GM23338 (cell line): ENCODE results near the gene FGF11. TPM values are rescaled to one million over a fixed set of nuclear protein-coding genes. Genes with fewer than 3 reads are reported as not detected.

Experiments used
- ATAC-seq: fragments of 200-7000 bp; cut with Tn5 transposase; 3 replicates; pipeline ENCODE4 v1.9.1; 2020
- DNase-seq: peaks from one replicate; pipeline ENCODE4 v3.0.0-alpha.2; 2015; ENCODE audit warnings: low spot score
- H2AFZ ChIP-seq: fragments of 200-600 bp; sonication (generic); 2 replicates; pipeline ENCODE4 v1.8.0; 2016; ENCODE audit warnings: antibody characterized with exemption, mild to moderate bottlenecking, moderate library complexity
- H3F3A ChIP-seq: fragments of 200-600 bp; sonication (generic); replicated peaks from 2 replicates; pipeline ENCODE4 v1.8.0; 2017; ENCODE audit warnings: antibody characterized with exemption, mixed run types, low read depth
- H3K27ac ChIP-seq: fragments of 200-600 bp; sonication (generic); 2 replicates; pipeline ENCODE4 v1.6.1; 2016; ENCODE audit warnings: low read depth
- H3K27me3 ChIP-seq: fragments of 200-600 bp; sonication (generic); 2 replicates; pipeline ENCODE4 v1.8.0; 2016; ENCODE audit warnings: mild to moderate bottlenecking, mixed run types, moderate library complexity; ENCODE audit not compliant: insufficient read depth
- H3K36me3 ChIP-seq: fragments of 200-600 bp; sonication (generic); 2 replicates; pipeline ENCODE4 v1.8.0; 2016; ENCODE audit warnings: mild to moderate bottlenecking; ENCODE audit not compliant: insufficient read depth
- H3K4me1 ChIP-seq: fragments of 200-600 bp; sonication (generic); 2 replicates; pipeline ENCODE4 v1.8.0; 2016; ENCODE audit warnings: mild to moderate bottlenecking, moderate library complexity; ENCODE audit not compliant: insufficient read depth
- H3K4me2 ChIP-seq: fragments of 200-600 bp; sonication (generic); 2 replicates; pipeline ENCODE4 v1.7.1; 2017; ENCODE audit warnings: mixed run types
- H3K4me3 ChIP-seq: fragments of 200-600 bp; sonication (generic); 2 replicates; pipeline ENCODE4 v1.6.1; 2016; ENCODE audit warnings: mixed run types
- H3K79me2 ChIP-seq: fragments of 200-600 bp; sonication (generic); replicated peaks from 2 replicates; pipeline ENCODE4 v1.8.0; 2017; ENCODE audit warnings: mild to moderate bottlenecking; ENCODE audit not compliant: insufficient read depth
- H3K9me2 ChIP-seq: fragments of 200-600 bp; sonication (generic); 2 replicates; pipeline ENCODE4 v1.8.0; 2017; ENCODE audit not compliant: insufficient read depth
- H4K20me1 ChIP-seq: fragments of 200-600 bp; sonication (generic); replicated peaks from 2 replicates; pipeline ENCODE4 v1.8.0; 2017; ENCODE audit warnings: mild to moderate bottlenecking; ENCODE audit not compliant: insufficient read depth
- H3K27ac Mint-ChIP-seq: 2 replicates; pipeline ENCODE4 v1.8.0; 2020; ENCODE audit warnings: inconsistent platforms, mild to moderate bottlenecking, moderate library complexity, mixed read lengths
- H3K27me3 Mint-ChIP-seq: 3 replicates; pipeline ENCODE4 v1.8.0; 2022; ENCODE audit warnings: low read depth, mild to moderate bottlenecking, moderate library complexity, mixed read lengths, inconsistent platforms; ENCODE audit not compliant: insufficient read depth, poor library complexity
- H3K36me3 Mint-ChIP-seq: 3 replicates; pipeline ENCODE4 v1.8.0; 2021; ENCODE audit warnings: low read depth, mild to moderate bottlenecking, inconsistent platforms, moderate library complexity, mixed read lengths
- H3K4me1 Mint-ChIP-seq: 3 replicates; pipeline ENCODE4 v1.8.0; 2020; ENCODE audit warnings: mild to moderate bottlenecking, inconsistent platforms, mixed read lengths
- H3K4me3 Mint-ChIP-seq: 3 replicates; pipeline ENCODE4 v1.8.0; 2021; ENCODE audit warnings: moderate library complexity, mild to moderate bottlenecking, inconsistent platforms, mixed read lengths
- H3K9me3 Mint-ChIP-seq: 3 replicates; pipeline ENCODE4 v1.8.0; 2020; ENCODE audit warnings: moderate library complexity, mild to moderate bottlenecking, inconsistent platforms, mixed read lengths
- CREB1 ChIP-seq: fragments of 250-450 bp; sonication (Bioruptor Pico); IDR thresholded peaks from 2 replicates; pipeline ENCODE4 v1.5.0; 2020; ENCODE audit warnings: low read depth, mild to moderate bottlenecking, moderate library complexity
- CTCF ChIP-seq, 2 experiments: fragments of 200-600 bp in 1 of 2; sonication (generic) in 1 of 2; conservative IDR thresholded peaks; 2 replicates each; pipeline versions ENCODE4 v1.5.1 to v1.6.1; 2016 to 2017; ENCODE audit warnings: antibody characterized with exemption in 2 of 2, low read depth in 2 of 2, mild to moderate bottlenecking in 2 of 2, moderate library complexity in 1 of 2
- ETS1 ChIP-seq: IDR thresholded peaks from 2 replicates; pipeline ENCODE4 v1.6.1; 2016; ENCODE audit warnings: antibody characterized with exemption
- EZH2 ChIP-seq: fragments of 200-600 bp; sonication (generic); IDR thresholded peaks from one replicate; pipeline ENCODE4 v1.8.0; 2017; ENCODE audit warnings: antibody characterized with exemption, mild to moderate bottlenecking, low read depth; ENCODE audit not compliant: unreplicated experiment
- EZH2phosphoT487 ChIP-seq: fragments of 200-600 bp; sonication (generic); IDR thresholded peaks from one replicate; pipeline ENCODE4 v1.8.1; 2018; ENCODE audit warnings: antibody characterized with exemption; ENCODE audit not compliant: unreplicated experiment
- JUNB ChIP-seq: IDR thresholded peaks from one replicate; pipeline ENCODE4 v1.6.1; 2016; ENCODE audit warnings: antibody characterized with exemption; ENCODE audit not compliant: unreplicated experiment
- POLR2AphosphoS5 ChIP-seq: IDR thresholded peaks from 2 replicates; pipeline ENCODE4 v1.6.1; 2016; ENCODE audit warnings: antibody characterized with exemption, low read depth
- REST ChIP-seq: IDR thresholded peaks from one replicate; pipeline ENCODE4 v1.6.1; 2018; ENCODE audit warnings: antibody characterized with exemption; ENCODE audit not compliant: unreplicated experiment
- ZNF114 ChIP-seq: fragments of 250-450 bp; sonication (Bioruptor Pico); IDR thresholded peaks from 2 replicates; pipeline ENCODE4 v1.5.0; 2020; ENCODE audit warnings: mild to moderate bottlenecking, moderate library complexity
- polyA plus RNA-seq: library from polyadenylated mRNA; unstranded; fragments of >200 nt; fragmentation: Nextera tagmentation; extraction: Ambion mirVana; gene quantifications from 2 replicates; pipeline ENCODE4 v1.2.1, GENCODE V29; 2016
- total RNA-seq: library from RNA; depleted of rRNA; stranded (reverse); fragments of >200 nt; shearing (Covaris generic); gene quantifications from 2 replicates; pipeline ENCODE4 v1.2.3, GENCODE V29; 2014

FGF11 gene
- total and polyA plus RNA-seq, 2 experiments from 2014 or later, result 11.1 to 16.6 TPM

GRCh38 chr17:7479213-7480088 is 40.1 kb downstream of the FGF11 start, which contains the start of gene ZBTB4:
TSS of gene ZBTB4 (minus strand) at chr17:7479631. CDS start at chr17:7466801, 12,830 bp downstream.
- H2AFZ ChIP-seq, result peak within 1 kb of the TSS; percentile 94
- H3K9me2 ChIP-seq, result no peaks in the 10 kb centered on the region
- Mint-ChIP-seq H3K36me3 (peaks cover 7% of the 10 kb centered on the region; the same call in 1 of the 3 replicates), H3K4me3 (peak within 1 kb of the TSS; percentile 96), H3K4me1 (peaks cover 51% of the 10 kb centered on the region), H3K27ac (peak within 1 kb of the TSS; percentile 91), H3K9me3 (no peaks in the 10 kb centered on the region; the same call in 1 of the 3 replicates), H3K27me3 (peaks cover 23% of the 10 kb centered on the region)
- ATAC-seq, result peak; percentile 22
- TF ChIP-seq EZH2phosphoT487, result no peak
- TF ChIP-seq CREB1 (CRISPR knock-in tag), result no peak
- no peak for TF ChIP-seq EZH2
- peak; percentile 23; the same call in 1 of the 2 replicates for TF ChIP-seq POLR2AphosphoS5
- H3K4me1 ChIP-seq, result peaks cover 21% of the 10 kb centered on the region
- peak within 1 kb of the TSS; percentile 84 for H3K4me3 ChIP-seq
- H3K27me3 ChIP-seq, result no peaks in the 10 kb centered on the region
- peak within 1 kb of the TSS; percentile 81 for H3K27ac ChIP-seq
- peak within 1 kb of the TSS; percentile 96 for H3K4me2 ChIP-seq
- peaks cover 8% of the 10 kb centered on the region; the same call in 1 of the 2 replicates for H4K20me1 ChIP-seq
- peak; percentile 56 for DNase-seq
- 0 out of 2 replicates have a peak, but pooled peaks cover 4% of the 10 kb centered on the region for H3F3A ChIP-seq
- H3K79me2 ChIP-seq, result peaks cover 54% of the 10 kb centered on the region
- no peaks in the 10 kb centered on the region for H3K36me3 ChIP-seq

- H3K27ac ChIP-seq, result peak overlapping the region; percentile 81
Observed at GRCh38 chr17:7480089-7480384, 40.7 kb downstream of the FGF11 start.

More at GRCh38 chr17:7480089-7480384, 40.7 kb downstream of the FGF11 start:
- TF ChIP-seq CTCF (conservative IDR thresholded peaks at IDR 0.05; ENCODE audit: low read depth in 2 of 2) (no peak), REST (no peak), JUNB (no peak), POLR2AphosphoS5 (no peak), EZH2 (no peak), ETS1 (no peak), ZNF114 (CRISPR knock-in tag) (no peak)
- Mint-ChIP-seq H3K9me3 (no peaks in the 10 kb centered on the region; the same call in 1 of the 3 replicates), H3K27me3 (peaks cover 27% of the 10 kb centered on the region), H3K36me3 (peaks cover 7% of the 10 kb centered on the region; the same call in 2 of the 3 replicates), H3K27ac (peak overlapping the region; percentile 91), H3K4me1 (peaks cover 52% of the 10 kb centered on the region), H3K4me3 (peak overlapping the region; percentile 96)
- peak; percentile 38 for DNase-seq
- ATAC-seq, result no peak
- H4K20me1 ChIP-seq, result peaks cover 8% of the 10 kb centered on the region; the same call in 1 of the 2 replicates
- peaks cover 21% of the 10 kb centered on the region for H3K4me1 ChIP-seq
- peaks cover 52% of the 10 kb centered on the region for H3K79me2 ChIP-seq
- peak overlapping the region; percentile 84 for H3K4me3 ChIP-seq
- no peaks in the 10 kb centered on the region for H3K36me3 ChIP-seq
- no peaks in the 10 kb centered on the region for H3K27me3 ChIP-seq
- peak overlapping the region; percentile 94 for H2AFZ ChIP-seq
- peak overlapping the region; percentile 96 for H3K4me2 ChIP-seq
- H3K9me2 ChIP-seq, result no peaks in the 10 kb centered on the region
- 0 out of 2 replicates have a peak, but pooled peaks cover 4% of the 10 kb centered on the region for H3F3A ChIP-seq
